Gastrocnemius medialis (tissue), 4 donors: Measurements from ENCODE around the gene KPNA1. TPM values are rescaled to one million over a fixed set of nuclear protein-coding genes. Genes with fewer than 3 reads are reported as not detected.

Experiments used
- ATAC-seq, 2 donors: fragments of 150-250 bp; one replicate each; pipeline ENCODE4 v1.9.1; 2016
- DNase-seq, 2 donors: peaks; one replicate each; pipeline ENCODE4 v3.0.0-alpha.2; 2019
- H3K27ac ChIP-seq, 4 donors: fragments of 200-600 bp; sonication (generic); 1 replicate in 1 of 4; 2 replicates in 3 of 4; pipeline ENCODE4 v1.5.1; 2016 to 2018; ENCODE audit warnings: mild to moderate bottlenecking in 2 of 4, moderate library complexity in 1 of 4
- H3K27me3 ChIP-seq, 3 donors: fragments of 200-600 bp; sonication (generic) in 2 of 3; 1 replicate in 1 of 3; 2 replicates in 2 of 3; pipeline versions ENCODE4 v1.5.1 to v1.6.0; 2016 to 2019; ENCODE audit warnings: mild to moderate bottlenecking in 1 of 3, moderate library complexity in 1 of 3
- H3K36me3 ChIP-seq, 2 donors: fragments of 200-600 bp; sonication (generic) in 1 of 2; one replicate each; pipeline ENCODE4 v1.5.1; 2017 to 2018
- H3K4me1 ChIP-seq, 2 donors: fragments of 200-600 bp; sonication (generic) in 1 of 2; one replicate each; pipeline ENCODE4 v1.5.1; 2016 to 2017; ENCODE audit warnings: mild to moderate bottlenecking in 2 of 2
- H3K4me3 ChIP-seq, 4 donors: fragments of 200-600 bp; sonication (generic) in 3 of 4; 1 replicate in 1 of 4; 2 replicates in 3 of 4; pipeline ENCODE4 v1.5.1; 2016 to 2019; ENCODE audit warnings: mild to moderate bottlenecking in 2 of 4
- H3K9me3 ChIP-seq, 3 donors: fragments of 200-600 bp; sonication (generic) in 2 of 3; 1 replicate in 1 of 3; 2 replicates in 2 of 3; pipeline ENCODE4 v1.5.1; 2016 to 2019
- CTCF ChIP-seq, 5 experiments: fragments of 450-650 bp in 3 of 5; fragments of 200-600 bp in 2 of 5; sonication (generic) in 2 of 5; IDR thresholded peaks in 4 of 5; conservative IDR thresholded peaks in 1 of 5; 1 replicate in 4 of 5; 2 replicates in 1 of 5; pipeline ENCODE4 v1.5.1; 2016 to 2019; ENCODE audit warnings: antibody characterized with exemption in 5 of 5, mild to moderate bottlenecking in 3 of 5, moderate library complexity in 3 of 5
- POLR2A ChIP-seq, 2 donors: fragments of 450-650 bp; IDR thresholded peaks; one replicate each; pipeline ENCODE4 v1.6.1; 2017; ENCODE audit warnings: antibody characterized with exemption in 2 of 2, mild to moderate bottlenecking in 2 of 2, moderate library complexity in 2 of 2
- in situ Hi-C, 4 donors: fragments of 200-750 bp; cut with MboI; loops; one replicate each; pipeline versions ENCODE4 v1.15.0 to v1.8.0; 2017; ENCODE audit warnings: low sequenced_read_pairs in 4 of 4
- intact Hi-C: fragments of 100-400 bp; cut with DNase I; formaldehyde crosslinking; loops from one replicate; pipeline ENCODE4 v1.15.1; 2023; ENCODE audit warnings: low total_unique reads
- total RNA-seq, 4 donors: library from RNA; depleted of rRNA; stranded (reverse); fragments of >200 nt; gene quantifications; one replicate each; pipeline versions ENCODE4 v1.1.0 to v1.2.3, GENCODE V29; 2016

Gene KPNA1
- total RNA-seq, 4 donors from 2014 or later, result 108 to 119 (median 112) TPM

- DNase-seq (no peak), ATAC-seq (no peak)
- in situ Hi-C loops, result loop anchor here (5.0 to 25.0 kb wide), 2 partner anchors 120 to 130 kb away; partner anchors contain the start of gene PARP14 (in 1 of the 4)
- intact Hi-C loops, result no loop called here
- Histone ChIP-seq H3K9me3 (no peaks in the 10 kb centered on the region), H3K27ac (no peak overlapping the region), H3K4me1 (peaks cover 4 to 10% of the 10 kb centered on the region in 2 donors), H3K27me3 (no peaks in the 10 kb centered on the region), H3K36me3 (peaks cover 0 to 37% of the 10 kb centered on the region in 2 donors), H3K4me3 (no peak overlapping the region)
- no peak for TF ChIP-seq POLR2A (IDR thresholded peaks at IDR 0.05)
- no peak for TF ChIP-seq CTCF (IDR thresholded peaks at IDR 0.05 in 4 of 5, conservative IDR thresholded peaks at IDR 0.05 in 1 of 5)
These were observed 42.6 kb upstream of the KPNA1 start for GRCh38 chr3:122557356-122557755.

- Histone ChIP-seq H3K36me3 (peaks cover 2 to 37% of the 10 kb centered on the region in 2 donors), H3K9me3 (no peaks in the 10 kb centered on the region), H3K27ac (no peak overlapping the region), H3K4me3 (no peak overlapping the region), H3K27me3 (no peaks in the 10 kb centered on the region), H3K4me1 (no peaks in the 10 kb centered on the region)
- ATAC-seq, result no peak
- TF ChIP-seq POLR2A (IDR thresholded peaks at IDR 0.05) (no peak), CTCF (IDR thresholded peaks at IDR 0.05 in 4 of 5, conservative IDR thresholded peaks at IDR 0.05 in 1 of 5) (no peak)
- DNase-seq, result no peak
- in situ Hi-C loops, result loop anchor here (5.0 to 25.0 kb wide), 2 partner anchors 122 to 132 kb away; partner anchors contain the start of gene PARP14 (in 1 of the 4)
- intact Hi-C loops, result no loop called here
These were observed 40.7 kb upstream of the KPNA1 start for GRCh38 chr3:122555275-122556071.

GRCh38 chr3:122553171-122553570 lies 38.4 kb upstream of the KPNA1 start:
- no peak overlapping the region for H3K4me3 ChIP-seq
- H3K36me3 ChIP-seq, result peaks cover 2 to 42% of the 10 kb centered on the region in 2 donors
- no peak for DNase-seq
- H3K4me1 ChIP-seq, result no peaks in the 10 kb centered on the region
- no peaks in the 10 kb centered on the region for H3K9me3 ChIP-seq
- ATAC-seq, result no peak
- TF ChIP-seq POLR2A (IDR thresholded peaks at IDR 0.05) (no peak), CTCF (IDR thresholded peaks at IDR 0.05 in 4 of 5, conservative IDR thresholded peaks at IDR 0.05 in 1 of 5) (no peak)
- no peaks in the 10 kb centered on the region for H3K27me3 ChIP-seq
- intact Hi-C loops, result no loop called here
- H3K27ac ChIP-seq, result no peak overlapping the region
- in situ Hi-C loops, result loop anchor here in 1 of 4 donors (25.0 kb wide), 1 partner anchor 134 kb away; the partner anchor contains the start of gene PARP14

GRCh38 chr3:122548619-122549018 lies 33.9 kb upstream of the KPNA1 start:
- H3K4me3 ChIP-seq, result no peak overlapping the region
- no peak overlapping the region for H3K27ac ChIP-seq
- DNase-seq (no peak), ATAC-seq (no peak)
- in situ Hi-C loops, result no loop called here
- intact Hi-C loops, result no loop called here
- H3K9me3 ChIP-seq, result no peaks in the 10 kb centered on the region
- no peaks in the 10 kb centered on the region for H3K27me3 ChIP-seq
- no peaks in the 10 kb centered on the region for H3K4me1 ChIP-seq
- no peak for TF ChIP-seq CTCF (IDR thresholded peaks at IDR 0.05 in 4 of 5, conservative IDR thresholded peaks at IDR 0.05 in 1 of 5)
- no peak for TF ChIP-seq POLR2A (IDR thresholded peaks at IDR 0.05)
- H3K36me3 ChIP-seq, result peaks cover 2 to 39% of the 10 kb centered on the region in 2 donors
